Stimulated activated CD8-positive, alpha-beta memory T cell treated with anti-CD3 and anti-CD28 coated beads, Interleukin-7, amount 100 ng/mL, for 4 hours (primary cell): ENCODE data around the gene PRKCA.

Experiments used
- DNase-seq, 2 donors: peaks; one replicate each; pipeline ENCODE4 v3.0.0-alpha.2; 2020; ENCODE audit warnings: low read depth in 2 of 2

PRKCA gene

DNA sequence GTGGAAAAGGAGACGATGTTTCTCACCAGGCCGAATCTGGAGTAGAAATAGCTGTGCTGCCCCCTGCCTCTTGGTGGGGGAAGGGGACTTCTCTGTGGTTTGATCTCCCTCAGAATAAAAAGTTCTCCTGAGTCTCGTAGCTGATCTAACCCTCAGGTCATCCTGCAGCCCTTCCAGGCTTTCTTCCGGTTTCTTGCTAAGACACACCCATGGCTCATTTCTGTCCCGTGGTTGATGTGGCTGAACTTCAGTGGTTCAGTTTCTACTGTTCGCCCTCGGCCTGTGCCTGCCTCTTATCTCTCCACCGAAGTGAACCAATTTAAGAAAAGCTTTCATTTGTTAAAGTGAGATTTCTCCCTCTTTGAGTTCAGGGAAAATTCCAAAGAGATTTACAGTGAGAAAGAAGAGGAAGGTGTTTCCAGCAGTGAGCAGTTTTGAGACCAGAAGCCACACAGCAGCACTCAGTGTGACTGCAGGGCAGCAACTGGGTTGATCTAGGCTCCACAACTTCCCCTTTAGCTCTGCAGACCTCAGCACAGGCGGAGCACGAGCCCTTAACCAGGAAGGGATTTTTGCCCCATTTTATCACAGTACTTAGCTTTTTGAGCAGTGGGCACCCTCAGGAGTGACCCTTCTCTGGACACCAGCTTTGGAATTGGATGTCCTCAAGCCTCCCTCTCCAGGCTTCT is 497.6 kb downstream of the PRKCA start:
- no peak for DNase-seq

GRCh38 chr17:66803474-66803951 is 501.1 kb downstream of the PRKCA start:
- DNase-seq = no peak

GRCh38 chr17:66805567-66805966 is 503.2 kb downstream of the PRKCA start:
- no peak for DNase-seq

- DNase-seq = no peak
These were observed 504.8 kb downstream of the PRKCA start for GRCh38 chr17:66807182-66807581.

GRCh38 chr17:66809408-66809807 is 507.0 kb downstream of the PRKCA start:
- no peak for DNase-seq

DNA sequence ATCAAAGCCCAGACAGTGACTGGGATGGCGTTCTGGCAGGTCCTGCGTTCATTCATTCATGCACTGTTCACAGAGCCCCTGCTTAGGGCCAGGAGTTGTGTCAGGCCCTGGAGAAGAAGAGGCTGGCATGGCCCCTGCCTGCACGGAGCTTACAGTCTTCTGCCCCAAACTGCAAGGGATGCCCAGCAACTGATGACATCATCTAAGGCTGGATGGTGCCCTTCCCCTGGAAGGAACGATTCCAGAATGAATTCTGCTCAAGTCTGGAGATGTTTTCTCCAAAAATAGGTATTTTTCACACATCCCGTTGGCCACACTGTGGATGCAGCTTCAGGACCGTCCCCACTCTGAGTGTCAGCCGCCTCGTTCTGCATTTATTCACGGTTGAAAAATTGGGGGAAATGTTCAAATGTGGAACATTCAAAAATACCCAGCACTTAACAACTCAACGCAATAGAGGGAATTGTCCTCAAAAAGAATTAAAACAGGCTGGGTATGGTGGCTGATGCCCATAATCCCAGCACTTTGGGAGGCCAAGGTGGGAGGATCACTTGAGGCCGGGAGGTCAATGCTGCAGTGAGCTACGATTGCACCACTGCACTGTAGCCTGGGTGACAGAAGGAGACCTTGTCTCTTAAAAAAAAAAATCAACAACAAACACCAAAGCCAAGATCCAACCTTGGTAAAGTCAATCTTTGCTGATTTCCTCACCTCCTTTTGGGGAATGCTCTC is 508.7 kb downstream of the PRKCA start:
- no peak for DNase-seq

DNA sequence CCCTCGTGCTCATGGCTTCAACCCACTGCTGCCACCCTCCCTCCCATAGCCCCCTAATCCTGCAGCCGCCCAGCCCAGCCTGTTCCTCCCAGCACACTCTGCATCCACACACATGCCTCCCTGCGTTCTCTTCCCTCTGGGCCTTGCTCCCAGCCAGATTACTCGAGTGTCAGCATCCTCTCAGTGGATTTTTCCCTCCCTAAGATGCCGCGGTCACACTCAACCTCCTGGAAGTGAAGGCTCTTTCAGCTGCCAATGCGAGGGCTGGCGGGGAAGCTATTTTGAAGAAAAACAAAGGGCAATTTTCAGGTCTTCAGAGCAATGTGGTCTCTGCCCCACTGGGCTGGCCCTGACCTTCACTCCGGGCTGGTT is 509.3 kb downstream of the PRKCA start:
- DNase-seq = no peak

GRCh38 chr17:66812571-66812970 is 510.2 kb downstream of the PRKCA start:
- no peak for DNase-seq

DNA sequence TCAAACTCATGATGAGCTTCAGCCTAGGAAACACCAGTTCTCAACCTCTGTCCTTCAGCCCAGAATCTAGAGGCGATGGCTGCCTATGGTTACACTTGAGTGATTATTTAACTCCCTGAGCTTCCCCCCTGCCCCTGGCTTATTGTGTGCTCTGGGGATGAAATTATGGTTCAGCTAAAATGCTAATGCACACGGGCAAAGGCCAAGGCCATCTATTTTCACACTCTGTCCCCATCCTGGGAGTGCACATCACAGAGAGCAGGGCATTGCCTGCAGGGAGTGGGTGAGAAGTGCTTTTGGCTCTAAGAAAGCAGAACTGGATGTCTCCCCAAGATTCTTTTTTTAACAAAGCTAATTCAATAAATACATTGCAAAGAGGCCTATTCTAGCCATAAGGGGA is 510.9 kb downstream of the PRKCA start:
- no peak for DNase-seq

DNA sequence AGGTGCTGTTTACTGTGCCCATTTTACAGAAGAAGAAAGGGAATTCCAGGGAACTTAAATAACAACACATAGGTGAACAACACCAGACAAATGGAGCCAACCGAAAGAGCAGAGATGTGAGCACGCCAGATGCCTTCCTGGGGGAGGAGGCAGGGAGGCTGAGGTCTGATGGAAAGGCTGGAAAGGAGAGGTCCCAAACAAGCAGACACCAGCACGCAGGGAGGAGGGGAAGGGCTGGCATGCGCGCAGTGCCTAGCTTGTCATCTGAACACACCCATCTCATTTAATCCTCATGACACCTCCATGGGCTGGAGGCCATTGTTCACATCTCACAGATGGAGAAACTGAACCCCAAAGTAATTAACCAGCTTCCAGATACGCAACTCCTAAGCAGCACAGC is 511.6 kb downstream of the PRKCA start:
- DNase-seq = no peak

DNA sequence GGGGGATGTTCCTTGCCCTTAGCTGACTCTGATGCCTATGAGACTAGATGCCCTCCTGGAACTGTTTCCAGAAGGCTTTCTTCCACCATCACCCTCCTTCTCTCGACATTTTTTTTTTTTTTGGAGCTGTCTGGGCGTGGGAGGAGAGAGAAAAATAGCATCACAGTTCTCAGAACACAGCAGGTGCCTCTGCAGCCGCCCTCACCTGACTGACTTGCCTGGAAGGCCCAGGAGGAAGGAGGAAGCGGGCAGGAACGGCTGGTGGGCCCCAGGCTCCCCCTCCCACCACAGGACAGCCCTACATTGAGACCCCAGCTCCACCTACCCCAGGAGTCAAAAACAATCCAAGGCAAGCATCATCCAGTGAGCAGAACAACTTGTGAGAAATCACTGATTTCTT is 512.2 kb downstream of the PRKCA start:
- DNase-seq = no peak

- DNase-seq = no peak
These were observed 515.3 kb downstream of the PRKCA start for GRCh38 chr17:66817750-66818149.

- DNase-seq = no peak
These were observed 517.1 kb downstream of the PRKCA start for GRCh38 chr17:66819466-66819865.

DNA sequence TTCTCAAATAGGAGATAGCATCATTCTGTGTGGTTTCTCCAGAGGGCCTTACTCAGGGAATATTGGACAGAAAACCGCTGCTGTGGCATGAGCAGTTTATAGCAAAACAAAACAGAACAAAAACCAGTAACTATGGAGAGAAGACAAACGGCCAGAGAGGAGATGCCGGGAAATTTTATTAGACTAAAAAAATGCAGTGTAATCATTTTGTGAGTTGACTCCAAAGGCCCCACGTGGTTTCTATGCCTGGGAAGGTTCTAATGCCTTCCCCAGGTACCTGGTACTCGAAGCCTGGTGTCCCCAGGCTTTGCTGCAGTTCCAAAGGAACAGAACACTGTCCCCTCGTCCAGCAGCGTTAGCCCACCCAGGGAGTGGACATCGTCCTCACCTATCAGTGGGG is 519.6 kb downstream of the PRKCA start:
- DNase-seq = no peak

- no peak for DNase-seq
These were observed 524.4 kb downstream of the PRKCA start for GRCh38 chr17:66826856-66827255.

DNA sequence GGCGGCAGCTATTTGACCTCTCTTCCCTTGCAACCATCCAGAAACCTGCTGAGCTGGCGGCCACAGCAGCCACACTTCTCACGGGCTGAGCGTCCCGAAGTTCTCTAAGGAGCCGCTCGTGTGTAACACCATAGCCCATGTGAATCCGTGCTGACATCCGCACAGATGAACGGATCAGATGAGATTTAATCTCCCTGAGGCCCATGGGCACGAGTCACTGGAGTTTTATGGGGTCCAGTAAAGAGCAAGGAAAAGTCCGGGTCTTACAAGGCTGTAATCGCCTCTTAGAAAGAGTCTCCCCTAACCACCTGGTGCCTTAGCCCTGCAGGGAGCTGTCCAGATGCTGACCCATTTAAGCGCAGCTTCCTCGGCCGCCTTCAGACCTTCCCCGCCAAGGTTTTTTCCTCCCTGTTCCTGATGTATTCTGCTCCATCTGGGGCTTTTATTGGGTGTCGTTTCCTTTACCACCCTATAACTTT is 527.0 kb downstream of the PRKCA start:
- DNase-seq = no peak

DNA sequence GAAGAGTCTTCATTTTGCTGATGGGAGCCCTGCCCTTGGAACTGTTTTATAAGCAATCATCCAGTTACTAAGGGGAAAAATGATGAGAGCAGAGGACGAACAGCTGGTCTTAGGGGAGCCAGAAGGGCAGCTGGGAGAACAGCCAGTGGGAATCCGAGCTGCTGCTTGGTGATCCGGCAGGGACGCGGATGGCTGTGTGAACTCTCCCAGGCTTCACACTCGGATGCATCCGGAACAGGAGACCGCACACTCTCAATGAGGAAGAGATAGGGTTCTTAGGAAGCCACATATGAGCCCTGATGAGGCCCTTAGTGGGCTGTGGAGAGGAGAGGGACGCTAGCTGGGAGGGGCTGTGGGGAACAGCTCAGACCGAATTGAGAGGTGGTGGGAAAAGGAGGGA is 527.5 kb downstream of the PRKCA start:
- DNase-seq = no peak

DNA sequence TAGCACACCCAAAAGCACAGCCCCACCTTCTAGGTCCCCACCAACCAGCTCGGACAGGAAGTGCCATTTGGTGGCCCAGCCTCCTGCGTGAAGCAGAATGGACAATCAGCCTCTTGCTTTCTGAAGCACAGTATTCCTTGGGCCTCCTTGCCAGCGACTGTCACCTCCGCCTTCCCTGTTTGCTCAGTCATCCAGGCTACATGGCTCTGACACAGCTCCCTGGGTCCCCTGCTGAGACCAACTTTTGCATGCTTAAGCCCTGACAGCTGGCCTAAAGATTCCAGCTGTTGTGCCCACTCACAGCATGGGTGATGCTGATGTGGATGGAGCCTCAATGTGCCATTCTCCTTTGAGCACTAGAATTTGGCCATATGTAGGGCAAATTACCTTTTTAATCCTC is 528.0 kb downstream of the PRKCA start:
- DNase-seq = no peak

- no peak for DNase-seq
These were observed 529.2 kb downstream of the PRKCA start for GRCh38 chr17:66831383-66832210.

GRCh38 chr17:66833201-66833600 is 530.8 kb downstream of the PRKCA start:
- DNase-seq = no peak

GRCh38 chr17:66834426-66834918 is 532.1 kb downstream of the PRKCA start:
- no peak for DNase-seq

GRCh38 chr17:66834919-66835454 is 532.6 kb downstream of the PRKCA start, which contains the start of gene CACNG5:
CACNG5 (plus strand) TSS chr17:66835117; CDS start chr17:66877333, 42,216 bp downstream.
- no peak for DNase-seq
